Measurements from ENCODE around the gene KIRREL3. TPM values are rescaled to one million over a fixed set of nuclear protein-coding genes. Genes with fewer than 3 reads are reported as not detected.

KIRREL3 gene
- polyA plus RNA-seq, 3 donors = 2.1 to 2.6 (median 2.5) TPM

GRCh38 chr11:126588630-126589491 lies 411.7 kb downstream of the KIRREL3 start:
- DNase-seq (ENCODE audit: extremely low read depth in 1 of 11, low read depth in 9 of 11, low spot score in 4 of 11) = no peak

- no peak for DNase-seq (ENCODE audit: extremely low read depth in 1 of 11, low read depth in 9 of 11, low spot score in 4 of 11)
Observed at GRCh38 chr11:126587541-126587940, 413.0 kb downstream of the KIRREL3 start.

GRCh38 chr11:126585774-126586491 lies 414.6 kb downstream of the KIRREL3 start:
- DNase-seq (ENCODE audit: extremely low read depth in 1 of 11, low read depth in 9 of 11, low spot score in 4 of 11) = peak; percentile 67 to 86 (median 78)

- DNase-seq (ENCODE audit: extremely low read depth in 1 of 11, low read depth in 9 of 11, low spot score in 4 of 11) = no peak
Observed at GRCh38 chr11:126585388-126585773, 415.2 kb downstream of the KIRREL3 start.

GRCh38 chr11:126583594-126584427 lies 416.8 kb downstream of the KIRREL3 start:
- no peak for DNase-seq (ENCODE audit: extremely low read depth in 1 of 11, low read depth in 9 of 11, low spot score in 4 of 11)

GRCh38 chr11:126583101-126583500 lies 417.5 kb downstream of the KIRREL3 start:
- no peak for DNase-seq (ENCODE audit: extremely low read depth in 1 of 11, low read depth in 9 of 11, low spot score in 4 of 11)

GRCh38 chr11:126581871-126582648 lies 418.5 kb downstream of the KIRREL3 start:
- DNase-seq (ENCODE audit: extremely low read depth in 1 of 11, low read depth in 9 of 11, low spot score in 4 of 11) = peak in 2 of 11 donors; percentile 30 to 41

GRCh38 chr11:126578426-126578825 lies 422.1 kb downstream of the KIRREL3 start:
- DNase-seq (ENCODE audit: extremely low read depth in 1 of 11, low read depth in 9 of 11, low spot score in 4 of 11) = no peak

GRCh38 chr11:126578021-126578420 lies 422.5 kb downstream of the KIRREL3 start:
- no peak for DNase-seq (ENCODE audit: extremely low read depth in 1 of 11, low read depth in 9 of 11, low spot score in 4 of 11)

- no peak for DNase-seq (ENCODE audit: extremely low read depth in 1 of 11, low read depth in 9 of 11, low spot score in 4 of 11)
Observed at GRCh38 chr11:126575849-126576248, 424.7 kb downstream of the KIRREL3 start.

GRCh38 chr11:126573325-126573978 lies 427.1 kb downstream of the KIRREL3 start:
- DNase-seq (ENCODE audit: extremely low read depth in 1 of 11, low read depth in 9 of 11, low spot score in 4 of 11) = no peak

- DNase-seq (ENCODE audit: extremely low read depth in 1 of 11, low read depth in 9 of 11, low spot score in 4 of 11) = no peak
Observed at GRCh38 chr11:126570489-126570888, 430.1 kb downstream of the KIRREL3 start.

GRCh38 chr11:126567419-126567818 lies 433.2 kb downstream of the KIRREL3 start:
- DNase-seq (ENCODE audit: extremely low read depth in 1 of 11, low read depth in 9 of 11, low spot score in 4 of 11) = no peak

GRCh38 chr11:126564566-126564965 lies 436.0 kb downstream of the KIRREL3 start:
- DNase-seq (ENCODE audit: extremely low read depth in 1 of 11, low read depth in 9 of 11, low spot score in 4 of 11) = no peak

GRCh38 chr11:126561327-126561893 lies 439.2 kb downstream of the KIRREL3 start:
- peak; percentile 72 to 86 (median 77) for DNase-seq (ENCODE audit: extremely low read depth in 1 of 11, low read depth in 9 of 11, low spot score in 4 of 11)

GRCh38 chr11:126560221-126560620 lies 440.3 kb downstream of the KIRREL3 start:
- DNase-seq (ENCODE audit: extremely low read depth in 1 of 11, low read depth in 9 of 11, low spot score in 4 of 11) = no peak

GRCh38 chr11:126548581-126549550 lies 451.7 kb downstream of the KIRREL3 start:
- DNase-seq (ENCODE audit: extremely low read depth in 1 of 11, low read depth in 9 of 11, low spot score in 4 of 11) = no peak

Data from renal cortex interstitium (tissue), 11 donors.